ENCODE measurements around the gene GAB1.

GAB1 gene

GRCh38 chr4:143391261-143391660 lies 54.6 kb downstream of the GAB1 start:
- DNase-seq: no peak

GRCh38 chr4:143391895-143392294 lies 55.2 kb downstream of the GAB1 start:
- DNase-seq: no peak

DNA sequence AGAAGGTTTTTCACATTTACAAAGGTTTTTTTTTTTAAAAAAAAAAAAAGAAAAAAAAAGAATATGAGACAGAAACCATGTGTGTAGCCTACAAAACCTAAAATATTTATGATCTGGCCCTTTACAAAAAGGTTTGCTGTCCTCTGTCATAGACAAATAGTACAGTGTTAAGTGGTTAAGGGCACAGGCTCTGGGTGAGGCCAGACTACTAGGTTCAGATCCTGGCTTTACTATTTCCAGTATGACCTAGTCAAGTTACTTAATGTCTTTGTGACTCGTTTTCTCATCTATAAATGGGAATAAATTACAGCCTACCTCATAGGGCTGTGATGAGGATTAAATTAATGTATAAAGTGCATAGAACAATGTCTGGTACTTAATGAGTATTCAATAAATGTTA lies 56.5 kb downstream of the GAB1 start:
- no peak for DNase-seq

- DNase-seq: no peak
These were observed 58.2 kb downstream of the GAB1 start for GRCh38 chr4:143394739-143395453.

DNA sequence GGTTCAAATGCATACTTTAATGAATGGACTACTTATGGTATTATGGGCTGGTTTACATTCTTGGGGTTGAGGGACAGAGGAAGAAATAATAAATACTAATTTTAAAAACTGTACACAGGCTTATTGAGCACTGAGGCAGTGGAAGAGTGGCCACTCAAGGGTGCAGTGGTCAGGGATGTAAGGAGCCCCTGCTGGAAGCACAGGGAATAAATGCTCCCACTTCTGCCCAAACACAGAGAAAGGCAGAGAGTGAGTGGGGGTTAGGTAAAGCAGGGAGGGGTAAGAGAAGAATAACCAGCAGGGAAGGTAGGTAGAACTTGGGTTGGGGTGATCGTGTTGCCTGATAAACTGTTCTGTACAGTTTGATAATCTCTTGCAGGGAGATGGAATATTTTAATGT lies 60.0 kb downstream of the GAB1 start:
- DNase-seq: no peak

- no peak for DNase-seq
These were observed 60.7 kb downstream of the GAB1 start for GRCh38 chr4:143397335-143397734.

- no peak for DNase-seq
These were observed 61.2 kb downstream of the GAB1 start for GRCh38 chr4:143397887-143398286.

- DNase-seq: no peak
These were observed 62.7 kb downstream of the GAB1 start for GRCh38 chr4:143399113-143399949.

DNA sequence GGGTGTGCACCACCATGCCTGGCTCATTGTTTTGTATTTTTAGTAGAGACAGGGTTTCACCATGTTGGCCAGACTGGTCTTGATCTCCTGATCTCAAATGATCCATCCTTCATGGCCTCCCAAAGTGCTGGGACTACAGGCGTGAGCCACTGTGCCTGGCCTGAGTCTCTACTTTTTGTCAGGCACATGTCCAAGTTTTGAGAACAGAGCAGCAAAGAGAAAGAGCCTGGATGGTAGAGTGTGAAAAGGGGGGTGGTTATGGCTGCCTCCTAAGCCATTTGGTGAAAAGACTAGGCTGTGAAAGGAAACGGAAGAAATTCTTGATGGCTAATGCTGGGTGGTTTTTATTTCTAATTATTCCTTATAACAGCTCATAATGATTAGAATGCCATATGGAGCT lies 63.4 kb downstream of the GAB1 start:
- no peak for DNase-seq

GRCh38 chr4:143402776-143403552 lies 66.3 kb downstream of the GAB1 start:
- DNase-seq: no peak

- DNase-seq: no peak
These were observed 66.8 kb downstream of the GAB1 start for GRCh38 chr4:143403553-143403820.

GRCh38 chr4:143404555-143404954 lies 67.9 kb downstream of the GAB1 start:
- DNase-seq: no peak

- no peak for DNase-seq
These were observed 68.5 kb downstream of the GAB1 start for GRCh38 chr4:143405075-143405730.

DNA sequence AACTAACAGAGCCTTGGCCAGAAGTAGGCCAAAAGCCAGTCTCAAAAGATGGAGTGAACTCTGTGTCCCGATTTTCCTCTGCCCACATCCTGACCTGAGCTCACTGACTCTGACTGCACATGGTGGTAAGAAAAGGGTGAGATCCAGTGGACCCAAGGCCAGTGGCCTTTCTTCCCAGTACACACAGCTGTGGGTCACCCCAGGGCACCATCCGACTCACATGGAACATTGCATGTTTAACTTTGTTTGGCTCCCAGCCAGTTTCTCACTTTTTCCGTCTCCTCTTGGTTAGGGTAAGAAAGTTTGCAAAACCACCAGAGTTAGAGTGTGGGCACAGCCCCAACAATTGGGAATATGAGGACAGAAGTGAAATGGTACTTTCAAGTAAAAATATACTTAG lies 69.8 kb downstream of the GAB1 start:
- no peak for DNase-seq

DNA sequence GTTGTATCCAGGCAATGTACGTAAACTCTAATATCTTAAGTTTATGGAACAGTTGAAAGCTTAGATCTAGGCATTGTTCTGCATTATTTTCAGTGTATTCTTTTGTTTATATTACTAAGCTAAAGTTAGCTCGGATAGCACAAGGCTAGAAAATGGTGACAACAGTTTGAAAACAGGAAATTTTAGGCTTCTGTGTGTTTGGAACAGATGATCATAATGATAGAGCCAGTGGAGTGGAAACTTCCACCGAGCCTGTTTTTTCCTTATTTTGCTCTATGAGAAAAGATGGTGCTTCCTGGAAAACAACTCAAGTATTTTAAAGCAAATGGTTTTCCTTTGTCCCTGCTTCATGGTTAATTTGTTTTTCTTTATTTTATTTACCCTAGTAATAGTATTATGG lies 70.8 kb downstream of the GAB1 start:
- DNase-seq: no peak

GRCh38 chr4:143407888-143408287 lies 71.2 kb downstream of the GAB1 start:
- DNase-seq: no peak

GRCh38 chr4:143410015-143410414 lies 73.3 kb downstream of the GAB1 start:
- no peak for DNase-seq

DNA sequence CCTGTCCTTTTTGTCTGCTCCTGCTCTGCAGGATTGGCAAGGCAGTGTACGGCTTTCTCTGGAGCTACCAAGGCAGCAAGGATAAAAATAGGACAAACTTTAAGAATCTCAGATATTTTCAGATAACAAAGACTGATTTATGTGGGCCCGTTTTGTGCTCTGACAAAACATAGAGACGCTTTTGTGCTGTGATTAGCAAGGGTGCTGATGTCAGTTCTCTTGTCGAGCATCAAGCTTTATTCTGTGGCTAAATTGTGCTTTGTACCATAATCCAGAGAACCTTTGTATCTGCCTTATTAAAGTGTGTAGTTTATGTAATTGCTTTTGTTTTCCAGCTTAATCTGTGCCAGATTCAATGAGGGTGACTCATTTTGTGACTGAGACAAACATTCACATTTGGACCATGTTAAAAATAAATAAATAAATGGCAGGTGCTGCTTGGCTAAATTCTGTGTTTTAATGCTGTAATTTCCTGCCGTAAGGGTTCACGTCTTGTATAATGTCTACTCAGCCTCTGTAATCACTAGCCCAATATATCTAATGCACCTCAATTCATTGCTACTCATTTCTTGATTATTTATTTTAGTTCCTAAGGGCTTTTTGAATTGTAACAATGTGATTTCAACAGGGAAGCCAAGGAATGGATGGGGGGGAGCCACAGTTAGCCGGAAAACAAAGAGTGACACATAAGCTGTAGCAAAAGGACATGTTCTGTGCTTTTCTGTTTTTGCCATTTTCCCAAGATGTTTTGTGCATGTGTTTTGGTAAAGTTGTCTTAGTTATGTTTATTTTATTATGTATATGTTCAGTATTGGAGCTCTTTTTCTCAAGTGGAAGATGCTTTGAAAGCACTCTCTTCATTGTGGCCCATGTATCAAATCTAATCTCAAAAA lies 75.1 kb downstream of the GAB1 start:
- DNase-seq: no peak

DNA sequence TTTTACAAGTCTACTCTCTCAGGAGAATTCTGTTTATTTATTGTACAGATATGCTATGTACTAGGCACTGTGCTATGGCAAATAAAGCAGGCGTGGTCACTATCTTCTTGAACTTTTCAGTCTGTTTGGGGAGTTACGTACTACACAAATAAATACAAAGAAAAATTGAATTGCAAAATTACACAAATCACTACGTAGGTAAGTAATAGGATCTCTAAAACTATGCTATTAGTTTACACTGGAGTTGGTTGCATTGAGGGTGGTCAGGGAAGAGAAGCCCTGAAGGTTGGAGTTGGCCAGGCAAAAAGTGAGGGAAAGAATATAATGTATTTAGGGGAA lies 75.7 kb downstream of the GAB1 start:
- no peak for DNase-seq

GRCh38 chr4:143417679-143418403 lies 81.2 kb downstream of the GAB1 start:
- DNase-seq: no peak

DNA sequence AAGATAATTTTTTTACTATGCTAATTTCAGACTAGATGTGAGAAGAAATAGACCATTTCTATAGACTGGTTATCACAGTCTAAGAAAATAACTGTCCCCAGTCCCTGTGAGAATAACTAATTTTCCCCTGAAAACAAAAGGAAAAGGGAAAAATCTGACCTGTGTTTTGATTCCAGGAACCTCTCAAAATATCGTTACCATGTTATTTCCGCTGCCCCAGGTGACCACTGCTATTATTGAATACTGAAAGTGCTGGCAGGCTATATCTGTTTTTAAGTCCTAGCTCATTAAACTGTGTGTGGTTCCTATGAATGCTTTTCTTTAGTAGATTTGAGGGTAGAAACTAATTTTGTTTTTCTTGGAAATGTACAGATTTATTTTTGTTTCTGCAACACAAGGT lies 83.6 kb downstream of the GAB1 start:
- no peak for DNase-seq

DNA sequence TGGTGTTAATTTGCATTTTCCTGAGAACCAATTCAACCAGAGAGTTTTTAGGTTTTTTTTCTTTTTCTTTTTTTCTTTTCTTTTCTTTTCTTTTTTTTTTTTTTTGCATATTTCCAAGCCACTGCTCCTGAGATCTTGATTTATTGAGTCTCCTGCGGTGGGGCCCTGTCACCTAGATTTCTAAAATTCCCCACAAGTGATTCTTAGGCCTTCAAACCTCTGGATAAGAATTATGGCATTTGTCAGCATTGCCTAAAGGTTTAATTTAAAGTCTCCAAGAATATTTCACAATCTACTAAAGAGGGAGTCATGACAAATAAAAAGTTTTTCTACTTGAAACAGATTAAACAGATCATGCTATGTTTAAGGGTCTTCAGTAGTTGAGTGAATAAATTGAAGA lies 84.9 kb downstream of the GAB1 start:
- DNase-seq: no peak
